ENCODE measurements around the gene NTN3.

NTN3 gene

DNA sequence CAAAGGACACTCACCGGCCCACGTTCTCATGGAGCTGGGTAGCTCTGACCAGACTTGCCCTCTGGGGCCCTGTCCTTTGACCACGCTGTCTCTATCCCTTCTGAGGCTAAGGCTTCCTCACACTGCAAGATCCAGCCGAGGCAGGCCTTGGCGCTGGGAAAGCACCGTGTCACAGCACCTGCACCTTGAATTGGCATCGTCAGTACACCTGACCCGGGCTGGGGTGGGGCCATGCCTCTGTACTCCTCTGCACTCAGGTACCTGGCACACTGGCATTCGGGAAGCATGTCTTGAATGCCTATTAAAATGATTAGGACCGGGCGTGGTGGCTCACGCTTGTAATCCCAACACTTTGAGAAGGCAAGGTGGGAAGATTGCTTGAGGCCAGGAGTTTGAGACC lies 9.9 kb downstream of the NTN3 start:
- DNase-seq, result no peak

DNA sequence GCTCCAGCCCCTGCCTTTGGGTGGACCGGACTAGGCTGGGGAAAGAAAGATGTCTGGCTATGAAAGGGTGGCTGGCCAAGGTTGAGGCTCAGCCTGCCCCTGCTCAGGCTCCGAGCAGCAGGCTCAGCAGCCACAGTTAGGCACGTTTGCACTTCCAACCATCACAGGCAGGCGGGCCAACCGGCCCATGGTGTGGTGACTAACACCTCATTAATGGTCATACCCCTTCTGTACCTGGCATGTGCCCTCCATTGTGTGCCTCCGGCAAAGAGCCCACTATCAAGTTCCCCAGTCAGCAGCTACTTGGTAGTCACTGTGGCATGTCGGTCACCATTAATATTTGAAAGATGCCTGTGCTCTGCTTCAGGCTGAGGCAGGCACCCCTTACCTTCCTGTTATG lies 10.6 kb downstream of the NTN3 start:
- DNase-seq, result no peak

DNA sequence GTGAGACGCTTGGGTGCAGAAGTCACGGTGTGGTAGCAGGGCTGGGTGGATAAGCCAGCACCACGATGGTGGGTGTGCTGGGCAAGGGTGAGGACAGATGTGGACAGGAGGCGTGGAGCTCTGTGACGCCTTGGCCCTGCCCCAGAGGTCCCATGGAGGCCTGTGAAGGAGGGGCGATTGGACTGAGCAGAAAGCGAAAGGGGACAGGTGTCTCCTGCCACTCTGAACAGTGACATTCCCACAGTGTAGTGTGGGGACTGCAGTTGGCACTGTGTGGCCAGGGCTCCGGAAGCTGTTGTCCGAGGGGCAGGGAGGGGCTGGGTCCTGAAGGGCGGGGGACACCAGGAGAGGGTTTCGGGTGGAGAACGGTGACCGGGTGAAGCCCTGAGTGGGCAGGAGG lies 11.2 kb downstream of the NTN3 start:
- no peak for DNase-seq

DNA sequence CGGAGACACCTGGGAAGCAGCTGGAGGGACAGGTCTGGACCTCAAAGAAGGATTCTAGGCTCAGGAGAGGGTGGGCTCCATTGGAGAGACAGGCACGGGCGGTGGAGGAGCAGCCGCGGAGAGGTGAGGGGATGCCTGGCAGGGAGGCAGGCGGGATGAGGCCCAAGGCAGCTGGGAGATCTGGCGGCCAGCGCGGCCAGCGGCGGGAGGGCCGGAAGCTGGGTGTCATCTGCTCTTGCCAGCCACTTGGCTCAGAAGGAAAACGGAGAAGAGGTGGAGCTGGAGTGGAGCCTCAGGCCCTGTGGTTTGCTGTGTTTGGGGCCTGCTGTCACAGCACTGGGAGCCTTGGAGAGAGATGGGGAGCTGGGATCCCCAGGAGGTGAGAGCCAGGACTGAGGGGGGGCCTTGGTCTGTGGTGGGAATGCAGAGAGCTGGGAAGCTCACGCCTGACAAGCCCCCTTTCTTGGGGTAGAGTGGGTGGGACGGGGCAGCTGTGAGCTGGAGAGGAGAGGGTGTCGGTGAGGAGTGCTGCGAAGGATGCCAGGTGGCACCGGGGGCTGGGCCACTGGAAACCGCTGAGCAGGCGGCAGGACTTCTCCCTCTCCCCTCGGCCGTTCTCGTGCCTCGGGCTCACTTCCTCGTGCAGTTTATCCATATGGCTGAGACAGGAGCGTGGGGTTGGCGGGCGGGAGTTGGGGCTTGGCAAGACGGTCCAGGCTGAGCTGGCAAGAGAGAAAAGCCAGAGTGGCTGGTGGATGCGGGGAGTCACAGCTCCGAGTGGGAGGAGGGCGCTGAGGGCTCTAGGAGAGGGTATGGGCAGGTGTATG lies 11.8 kb downstream of the NTN3 start:
- peak; percentile 64 for DNase-seq

DNA sequence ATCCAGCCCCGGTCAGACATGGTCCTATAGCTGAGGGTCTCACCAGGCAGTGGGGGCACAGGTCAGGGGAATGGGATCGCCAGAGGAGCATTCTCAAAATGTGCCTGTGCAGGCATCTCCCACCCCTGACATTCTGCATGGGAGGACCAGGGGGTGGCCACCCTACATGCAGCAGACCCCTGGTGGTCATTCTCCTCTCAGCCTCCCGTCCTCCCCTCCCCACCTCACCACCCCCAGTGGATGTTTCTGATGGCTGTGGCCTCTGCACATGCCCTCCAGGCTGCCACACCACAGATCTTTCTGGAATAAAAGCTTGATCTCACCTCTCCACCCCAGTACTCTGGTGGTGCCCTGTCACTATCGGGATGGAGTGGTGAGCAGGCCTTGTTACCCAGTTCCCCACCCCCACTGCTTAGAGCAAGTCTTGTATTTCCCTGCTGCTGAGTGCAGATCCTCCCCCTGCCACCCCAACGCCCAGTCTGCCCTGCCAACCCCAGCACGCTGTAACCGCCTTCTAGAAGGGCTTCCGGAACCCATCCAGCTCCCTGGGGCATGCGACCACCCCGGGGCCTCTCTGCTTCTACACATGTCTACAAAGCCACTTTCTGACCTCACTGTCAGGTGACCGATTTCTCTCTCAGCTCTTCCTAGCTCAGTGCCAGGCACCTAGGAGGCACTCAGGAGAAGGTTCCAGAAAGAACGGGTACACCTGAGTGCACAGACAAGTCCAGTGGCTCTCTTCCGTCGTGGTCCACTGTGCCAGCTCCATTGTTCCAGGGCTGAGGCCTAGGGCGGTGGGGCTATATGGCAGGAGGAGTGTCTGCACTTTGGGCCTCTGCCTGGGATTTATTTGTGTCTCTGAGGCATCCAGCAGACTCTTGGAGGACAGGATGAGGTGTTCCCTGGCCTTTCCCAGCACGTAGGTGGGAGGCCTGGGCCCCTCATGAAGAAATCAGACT lies 13.1 kb downstream of the NTN3 start:
- no peak for DNase-seq

DNA sequence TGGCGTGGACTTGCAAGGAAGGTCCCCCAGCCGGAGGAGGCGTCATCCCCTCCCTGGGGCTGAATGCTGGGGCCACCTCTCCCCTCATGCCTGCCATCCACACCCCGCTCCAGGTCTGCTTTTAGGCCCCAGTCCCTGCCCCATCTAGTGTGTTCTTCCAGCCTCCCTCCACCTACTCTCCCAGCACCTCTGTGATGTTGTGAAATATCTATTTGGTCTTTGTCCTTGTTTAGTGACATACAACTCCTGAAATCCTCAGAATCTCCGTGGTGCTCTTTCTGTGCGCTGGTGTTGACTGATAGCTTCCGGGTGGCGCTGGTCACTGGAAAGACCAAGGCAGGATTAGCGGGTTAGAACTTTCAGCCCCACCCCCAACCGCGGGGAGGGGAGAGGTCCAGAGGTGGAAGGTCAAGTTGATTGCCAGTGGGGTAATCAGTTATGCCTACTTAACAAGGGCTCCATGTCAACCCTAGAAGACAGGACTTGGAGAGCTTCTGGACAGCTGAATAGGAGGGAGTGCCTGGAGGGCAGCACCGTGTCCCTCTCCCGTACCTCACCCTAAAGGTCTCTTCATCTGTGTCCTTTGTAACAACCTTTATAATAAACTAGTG lies 13.9 kb downstream of the NTN3 start:
- no peak for DNase-seq

DNA sequence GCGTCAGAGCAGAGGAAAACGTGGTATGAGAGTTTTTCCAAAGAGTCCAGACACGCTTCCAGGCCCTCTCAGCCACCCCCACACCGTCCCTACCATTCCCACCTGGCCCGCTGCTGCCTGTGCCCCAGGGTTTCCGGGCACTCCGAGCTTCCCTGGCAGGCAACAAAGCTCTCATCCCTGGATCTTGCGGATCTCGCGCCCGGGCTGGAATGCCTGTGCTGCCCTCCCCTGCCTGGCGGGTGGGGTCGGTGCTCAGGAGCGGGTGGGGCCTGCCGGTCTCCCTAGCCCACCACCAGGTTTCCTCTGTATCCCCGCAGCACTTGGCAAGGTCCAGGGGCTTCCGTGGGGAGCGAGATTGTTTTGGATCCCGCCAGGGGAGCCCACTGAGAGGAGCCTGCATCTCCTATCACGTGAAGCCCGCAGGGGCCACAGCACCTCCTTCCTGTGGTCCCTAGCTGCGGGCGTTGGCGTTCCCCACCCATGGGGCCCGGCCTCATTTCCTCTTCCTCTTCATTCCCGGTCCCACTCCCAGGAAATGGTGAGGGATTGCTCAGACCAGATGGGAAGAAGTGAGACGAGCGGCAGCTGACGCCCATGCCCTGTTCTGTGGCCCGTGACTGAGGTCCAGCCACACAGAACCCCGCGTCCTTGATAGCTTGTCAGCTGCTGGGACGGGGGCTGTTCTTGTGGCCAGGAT lies 14.9 kb downstream of the NTN3 start:
- DNase-seq, result no peak

DNA sequence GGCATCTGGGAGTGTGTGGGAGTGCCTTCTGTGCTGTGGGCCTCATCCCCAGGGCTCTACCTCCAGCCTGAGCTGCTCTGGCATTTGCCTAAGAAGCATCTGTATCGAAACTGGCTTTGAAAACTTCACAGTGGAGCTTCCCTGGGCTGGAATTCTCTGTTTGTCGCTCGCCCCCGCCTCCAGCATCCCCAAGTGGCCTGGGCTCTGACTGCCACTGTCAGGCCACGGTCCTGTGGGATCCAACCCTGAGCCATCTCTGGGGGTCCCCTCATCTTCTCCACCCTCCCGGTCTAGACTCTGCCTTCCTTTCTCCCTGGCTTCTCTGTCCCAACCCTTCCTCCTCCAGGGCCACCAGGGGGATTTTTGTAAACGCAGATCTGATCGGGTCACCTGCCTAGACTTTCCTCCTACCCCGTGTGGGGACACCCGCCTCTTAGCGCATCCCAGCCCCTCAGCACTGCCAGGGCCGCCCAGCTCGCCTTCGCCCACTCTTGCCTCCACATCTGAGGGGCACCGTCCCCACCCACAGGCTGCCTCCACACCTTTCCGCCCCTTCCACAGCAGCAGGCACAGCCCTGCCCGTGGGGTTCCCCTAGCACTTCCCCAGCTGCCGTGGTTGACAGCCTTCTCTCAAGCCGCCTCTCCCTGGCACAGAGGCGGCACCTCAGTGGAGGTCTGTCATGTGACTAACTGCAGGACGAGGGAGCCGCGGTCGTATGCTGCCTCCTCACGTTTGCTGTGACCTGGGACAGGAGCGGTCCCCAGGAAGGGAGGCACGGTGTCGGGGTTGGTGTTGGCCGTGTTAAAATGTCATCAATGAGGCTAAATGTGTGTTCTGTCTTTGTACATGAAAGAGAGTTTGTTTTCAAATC lies 15.8 kb downstream of the NTN3 start:
- DNase-seq, result no peak

DNA sequence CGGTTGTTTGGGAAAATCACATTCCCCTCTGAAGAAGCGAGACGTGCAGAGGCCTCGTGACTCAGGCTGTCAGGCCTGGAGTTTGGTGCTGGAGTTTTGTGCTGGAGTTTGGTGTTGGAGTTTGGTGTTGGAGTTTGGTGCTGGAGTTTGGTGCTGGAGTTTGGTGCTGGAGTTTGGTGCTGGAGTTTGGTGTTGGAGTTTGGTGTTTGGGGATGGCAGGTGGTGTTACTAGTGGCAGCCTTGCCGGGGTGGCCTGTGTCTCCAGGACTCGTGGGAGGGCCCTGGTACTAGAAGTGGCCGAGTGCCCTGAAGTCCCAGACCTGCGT lies 16.4 kb downstream of the NTN3 start:
- DNase-seq, result no peak

DNA sequence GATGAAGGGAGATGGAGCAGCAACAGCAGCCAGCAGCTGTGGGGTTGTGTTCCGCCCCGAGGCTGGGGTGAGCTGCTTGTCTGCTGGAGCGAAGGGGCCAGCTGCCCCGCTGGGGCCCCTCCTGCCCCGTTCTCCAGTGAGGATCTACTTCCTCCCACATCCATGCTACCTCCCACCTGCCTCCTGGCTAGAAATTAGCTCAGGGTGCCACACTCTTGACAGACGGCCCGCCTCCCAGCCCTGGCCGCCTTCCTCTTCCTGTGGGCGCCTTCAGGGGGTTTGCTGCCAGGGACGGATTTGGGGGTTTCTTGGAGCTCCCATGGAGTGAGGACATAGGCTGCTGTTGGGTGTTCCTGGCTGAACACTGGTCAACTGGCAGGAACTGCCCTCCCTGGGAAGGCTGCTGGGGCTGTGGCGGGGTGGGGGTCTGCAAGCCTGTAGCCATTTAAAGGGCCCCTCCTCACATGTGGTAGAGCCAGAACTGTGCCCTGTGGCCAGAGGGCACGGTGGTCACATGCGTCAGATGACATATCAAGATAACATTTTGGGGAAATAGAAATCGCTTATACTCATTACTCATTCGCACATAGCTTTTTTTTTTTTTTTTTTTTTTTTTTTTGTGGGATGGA lies 16.9 kb downstream of the NTN3 start:
- DNase-seq, result no peak

DNA sequence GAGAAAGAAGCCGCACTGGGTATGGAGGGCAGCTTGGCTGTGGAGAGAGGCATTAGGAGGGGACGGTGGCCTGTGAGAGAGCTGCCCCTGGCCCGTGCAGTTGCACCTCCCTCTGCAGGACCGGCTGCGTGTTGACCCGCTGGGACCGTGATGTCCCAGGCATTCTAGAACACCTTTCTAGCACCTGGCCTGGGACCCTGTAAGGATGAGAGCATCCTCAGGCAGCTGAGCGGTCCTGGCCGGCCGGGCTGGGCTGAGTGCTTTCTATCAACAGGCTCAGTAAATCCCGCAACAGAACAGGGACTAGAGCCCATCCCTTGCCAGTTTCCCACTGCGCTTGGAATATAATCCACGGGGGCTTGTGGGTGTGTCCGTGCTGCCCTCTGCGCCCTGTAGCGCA lies 18.5 kb downstream of the NTN3 start:
- no peak for DNase-seq

DNA sequence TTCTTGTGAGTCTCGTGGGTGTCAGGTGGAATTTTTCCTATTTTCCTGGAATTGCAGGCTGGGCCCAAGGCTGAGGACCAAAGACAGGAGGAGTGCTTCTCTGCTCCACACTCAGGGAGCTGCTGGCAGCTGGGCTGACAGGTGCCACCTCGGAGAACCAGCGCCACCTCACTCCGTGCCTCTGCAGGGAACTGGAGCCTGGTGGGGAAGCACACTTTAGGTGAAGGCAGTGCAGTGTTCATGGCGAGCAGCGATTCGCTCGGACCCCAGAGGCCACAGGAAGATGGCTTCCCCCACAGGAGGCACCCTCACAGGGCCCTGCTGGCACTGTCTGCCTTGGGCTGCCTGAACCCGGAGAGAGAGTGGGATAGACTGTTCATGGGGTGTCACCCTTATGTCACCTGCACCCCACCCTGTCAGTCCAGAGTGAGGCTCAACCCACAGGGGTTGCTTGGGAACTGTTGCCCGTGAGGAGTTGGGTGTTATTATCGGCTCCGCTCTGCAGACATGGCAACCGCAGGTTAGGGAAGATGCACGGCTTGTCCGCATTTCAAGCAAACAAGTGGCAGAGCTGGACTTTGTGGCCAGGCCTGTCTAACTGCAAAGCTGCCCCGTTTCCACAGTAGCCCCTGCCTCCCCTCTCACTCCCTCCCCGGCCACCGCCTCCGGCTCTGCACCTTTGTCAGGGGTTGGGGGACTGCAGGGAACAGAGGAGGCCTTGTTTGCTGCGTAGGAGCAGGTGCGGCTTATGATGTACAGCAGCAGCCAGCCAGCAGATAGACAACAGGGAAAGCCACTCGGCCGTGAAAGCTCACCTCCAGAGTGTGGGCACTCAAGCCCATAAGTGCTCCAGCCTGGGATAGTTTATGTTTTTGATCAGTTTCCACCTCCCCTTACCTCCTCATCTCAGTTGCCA lies 19.4 kb downstream of the NTN3 start:
- peak; percentile 17 for DNase-seq

DNA sequence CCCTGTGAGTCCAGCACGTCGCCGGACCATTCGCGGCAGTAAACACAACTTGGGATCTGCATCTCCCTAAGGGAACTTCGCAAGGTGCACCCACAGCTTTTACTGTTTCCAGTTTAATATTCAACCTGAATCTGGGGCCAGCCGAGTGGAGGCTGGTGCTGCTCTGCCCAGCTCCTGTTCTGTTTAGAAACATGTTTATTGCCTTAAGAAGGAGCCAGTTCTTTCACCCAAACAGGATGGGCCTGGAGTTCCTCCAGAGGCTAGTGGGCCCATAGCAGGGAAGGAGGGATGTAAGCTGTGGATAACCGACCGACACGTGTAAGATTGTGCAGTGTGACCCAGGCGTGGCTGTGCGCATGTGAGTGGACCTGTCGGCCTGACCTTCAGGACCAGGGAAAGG lies 21.2 kb downstream of the NTN3 start:
- DNase-seq, result no peak

DNA sequence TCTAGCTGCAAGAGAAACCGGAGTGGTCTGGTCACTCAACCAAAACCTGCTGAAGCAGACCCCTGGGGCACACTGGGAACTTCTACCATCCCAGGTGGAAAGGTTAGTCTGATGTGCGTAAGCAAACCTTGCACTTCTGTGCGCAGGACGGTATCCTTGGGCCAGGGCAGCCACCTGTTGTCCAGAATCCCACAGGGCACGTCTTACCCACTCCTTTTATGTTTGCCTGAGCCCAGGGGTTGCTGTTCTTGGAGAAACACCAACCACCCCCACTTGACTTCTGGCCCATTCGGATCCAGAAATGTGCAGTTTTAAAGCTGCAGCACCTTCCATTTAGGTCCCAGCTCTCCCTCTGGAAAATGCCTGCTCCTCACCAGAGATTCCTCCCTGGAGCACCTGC lies 22.5 kb downstream of the NTN3 start:
- no peak for DNase-seq

DNA sequence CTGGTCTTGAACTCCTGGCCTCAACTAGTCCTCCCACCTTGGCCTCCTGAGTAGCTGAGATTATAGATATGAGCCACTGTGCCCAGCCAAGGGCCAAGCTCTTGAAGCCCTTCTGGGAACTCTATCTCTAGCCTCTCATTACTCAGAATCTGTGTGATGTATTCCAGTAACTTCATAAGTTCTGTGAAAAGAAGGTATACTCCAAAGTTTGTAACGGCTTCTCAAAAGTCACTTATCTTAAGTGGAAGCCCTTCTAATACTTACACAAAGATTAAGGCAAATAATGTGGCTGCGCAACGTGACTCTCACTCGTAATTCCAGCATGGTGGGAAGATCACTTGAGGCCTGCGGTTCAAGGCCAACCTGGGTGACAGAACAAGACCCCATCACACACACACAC lies 23.5 kb downstream of the NTN3 start:
- DNase-seq, result no peak

DNA sequence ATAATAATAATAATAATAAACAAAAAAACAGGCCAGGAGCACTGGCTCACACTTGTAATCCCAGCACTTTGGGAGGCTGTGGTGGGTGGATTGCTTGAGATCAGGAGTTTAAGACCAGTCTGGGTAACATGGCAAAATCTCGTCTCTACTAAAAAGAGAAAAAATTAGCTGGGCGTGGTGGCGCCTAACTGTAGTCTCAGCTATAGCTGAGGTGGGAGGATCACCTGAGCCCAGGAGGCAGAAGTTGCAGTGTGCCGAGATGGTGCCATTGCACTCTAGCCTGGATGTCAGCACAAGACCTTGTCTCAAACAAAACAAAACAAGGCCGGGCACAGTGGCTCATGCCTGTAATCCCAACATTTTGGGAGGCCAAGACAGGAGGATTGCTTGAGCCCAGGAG lies 23.9 kb downstream of the NTN3 start:
- no peak for DNase-seq

DNA sequence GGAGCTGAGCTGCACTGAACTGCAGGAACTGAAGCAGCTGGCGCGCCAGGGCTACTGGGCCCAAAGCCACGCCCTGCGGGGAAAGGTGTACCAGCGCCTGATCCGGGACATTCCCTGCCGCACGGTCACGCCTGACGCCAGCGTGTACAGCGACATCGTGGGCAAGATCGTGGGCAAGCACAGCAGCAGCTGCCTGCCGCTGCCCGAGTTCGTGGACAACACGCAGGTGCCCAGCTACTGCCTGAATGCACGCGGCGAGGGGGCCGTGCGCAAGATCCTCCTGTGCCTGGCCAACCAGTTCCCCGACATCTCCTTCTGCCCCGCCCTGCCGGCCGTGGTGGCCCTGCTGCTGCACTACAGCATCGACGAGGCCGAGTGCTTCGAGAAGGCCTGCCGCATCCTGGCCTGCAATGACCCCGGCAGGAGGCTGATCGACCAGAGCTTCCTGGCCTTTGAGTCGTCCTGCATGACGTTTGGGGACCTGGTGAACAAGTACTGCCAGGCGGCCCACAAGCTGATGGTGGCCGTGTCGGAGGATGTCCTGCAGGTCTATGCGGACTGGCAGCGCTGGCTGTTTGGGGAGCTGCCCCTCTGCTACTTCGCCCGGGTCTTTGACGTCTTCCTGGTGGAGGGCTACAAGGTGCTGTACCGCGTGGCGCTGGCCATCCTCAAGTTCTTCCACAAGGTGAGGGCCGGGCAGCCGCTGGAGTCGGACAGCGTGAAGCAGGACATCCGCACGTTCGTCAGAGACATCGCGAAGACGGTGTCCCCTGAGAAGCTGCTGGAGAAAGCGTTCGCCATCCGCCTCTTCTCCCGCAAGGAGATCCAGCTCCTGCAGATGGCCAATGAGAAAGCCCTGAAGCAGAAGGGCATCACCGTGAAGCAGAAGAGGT lies 25.4 kb downstream of the NTN3 start:
- no peak for DNase-seq

DNA sequence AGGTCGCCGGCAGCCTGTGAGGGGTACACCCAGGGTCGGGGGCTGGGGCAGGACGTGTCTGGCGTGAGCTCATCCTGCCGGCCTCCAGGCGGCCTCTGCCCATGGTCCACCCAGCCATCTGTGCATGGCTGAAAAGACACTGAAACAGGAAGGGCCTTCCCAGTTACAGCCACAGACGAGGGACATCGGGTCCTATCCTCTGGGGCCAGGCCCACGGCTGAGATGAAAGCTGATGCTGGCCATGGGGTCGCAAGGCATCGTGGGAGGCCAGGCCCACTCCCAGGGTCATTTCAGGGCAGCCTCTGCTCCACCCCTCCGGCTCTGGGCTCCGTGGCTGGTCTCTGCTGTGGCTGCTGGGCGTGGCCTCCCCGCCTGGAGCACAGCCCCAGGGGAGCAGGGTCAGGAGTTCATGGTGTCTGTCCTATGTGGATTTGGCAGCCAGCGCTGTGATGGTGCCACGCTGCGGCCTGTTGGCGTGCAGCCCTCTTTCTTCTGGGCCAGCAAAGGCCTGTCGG lies 26.1 kb downstream of the NTN3 start:
- DNase-seq, result no peak

All from NCI-H524 treated with DMSO at 0.1 percent for 48 hours (cell line).